Measurements from ENCODE around the gene U2SURP.

- TF ChIP-seq, protein P1, sequence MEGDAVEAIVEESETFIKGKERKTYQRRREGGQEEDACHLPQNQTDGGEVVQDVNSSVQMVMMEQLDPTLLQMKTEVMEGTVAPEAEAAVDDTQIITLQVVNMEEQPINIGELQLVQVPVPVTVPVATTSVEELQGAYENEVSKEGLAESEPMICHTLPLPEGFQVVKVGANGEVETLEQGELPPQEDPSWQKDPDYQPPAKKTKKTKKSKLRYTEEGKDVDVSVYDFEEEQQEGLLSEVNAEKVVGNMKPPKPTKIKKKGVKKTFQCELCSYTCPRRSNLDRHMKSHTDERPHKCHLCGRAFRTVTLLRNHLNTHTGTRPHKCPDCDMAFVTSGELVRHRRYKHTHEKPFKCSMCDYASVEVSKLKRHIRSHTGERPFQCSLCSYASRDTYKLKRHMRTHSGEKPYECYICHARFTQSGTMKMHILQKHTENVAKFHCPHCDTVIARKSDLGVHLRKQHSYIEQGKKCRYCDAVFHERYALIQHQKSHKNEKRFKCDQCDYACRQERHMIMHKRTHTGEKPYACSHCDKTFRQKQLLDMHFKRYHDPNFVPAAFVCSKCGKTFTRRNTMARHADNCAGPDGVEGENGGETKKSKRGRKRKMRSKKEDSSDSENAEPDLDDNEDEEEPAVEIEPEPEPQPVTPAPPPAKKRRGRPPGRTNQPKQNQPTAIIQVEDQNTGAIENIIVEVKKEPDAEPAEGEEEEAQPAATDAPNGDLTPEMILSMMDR (IDR thresholded peaks at IDR 0.05; ENCODE audit: extremely low read depth in 1 of 2, insufficient read depth in 1 of 2, low read depth in 1 of 2, low read length in 2 of 2) = no peak
- no peak for TF ChIP-seq POLR2AphosphoS5 (IDR thresholded peaks at IDR 0.05; ENCODE audit: insufficient read depth, low read depth, low read length)
- no peak for TF ChIP-seq POLR2A (IDR thresholded peaks at IDR 0.05; ENCODE audit: low read depth, low read length)
- TF ChIP-seq EZH2 (IDR thresholded peaks at IDR 0.05; ENCODE audit: borderline replicate concordance, low read depth, low read length, severe bottlenecking) = no peak
- no peak for TF ChIP-seq MAX (IDR thresholded peaks at IDR 0.05; ENCODE audit: insufficient read depth, insufficient read length)
- no peak for TF ChIP-seq JUN (IDR thresholded peaks at IDR 0.05; ENCODE audit: borderline replicate concordance, insufficient read depth, insufficient read length, low read depth)
These were observed 90.8 kb downstream of the U2SURP start for GRCh38 chr3:143092191-143092590.
